Measurements from ENCODE around the gene MICALL2.

MICALL2 gene

DNA sequence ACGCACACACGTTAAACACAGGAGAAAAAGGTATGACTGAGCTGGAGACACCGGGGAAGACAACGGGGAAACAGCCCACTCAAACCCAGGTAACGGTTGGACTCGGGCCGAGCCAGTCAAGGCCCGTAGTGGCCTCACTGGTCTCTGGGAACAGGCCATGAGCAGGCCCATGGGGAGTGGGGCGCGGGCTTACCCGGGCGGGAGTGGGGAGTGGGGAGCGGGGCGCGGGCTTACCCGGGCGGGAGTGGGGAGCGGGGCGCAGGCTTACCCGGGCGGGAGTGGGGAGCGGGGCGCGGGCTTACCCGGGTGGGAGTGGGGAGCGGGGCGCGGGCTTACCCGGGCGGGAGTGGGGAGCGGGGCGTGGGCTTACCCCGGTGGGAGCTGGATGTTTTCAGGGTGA, 33.4 kb upstream of the MICALL2 start:
- TF ChIP-seq, protein P1, sequence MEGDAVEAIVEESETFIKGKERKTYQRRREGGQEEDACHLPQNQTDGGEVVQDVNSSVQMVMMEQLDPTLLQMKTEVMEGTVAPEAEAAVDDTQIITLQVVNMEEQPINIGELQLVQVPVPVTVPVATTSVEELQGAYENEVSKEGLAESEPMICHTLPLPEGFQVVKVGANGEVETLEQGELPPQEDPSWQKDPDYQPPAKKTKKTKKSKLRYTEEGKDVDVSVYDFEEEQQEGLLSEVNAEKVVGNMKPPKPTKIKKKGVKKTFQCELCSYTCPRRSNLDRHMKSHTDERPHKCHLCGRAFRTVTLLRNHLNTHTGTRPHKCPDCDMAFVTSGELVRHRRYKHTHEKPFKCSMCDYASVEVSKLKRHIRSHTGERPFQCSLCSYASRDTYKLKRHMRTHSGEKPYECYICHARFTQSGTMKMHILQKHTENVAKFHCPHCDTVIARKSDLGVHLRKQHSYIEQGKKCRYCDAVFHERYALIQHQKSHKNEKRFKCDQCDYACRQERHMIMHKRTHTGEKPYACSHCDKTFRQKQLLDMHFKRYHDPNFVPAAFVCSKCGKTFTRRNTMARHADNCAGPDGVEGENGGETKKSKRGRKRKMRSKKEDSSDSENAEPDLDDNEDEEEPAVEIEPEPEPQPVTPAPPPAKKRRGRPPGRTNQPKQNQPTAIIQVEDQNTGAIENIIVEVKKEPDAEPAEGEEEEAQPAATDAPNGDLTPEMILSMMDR (IDR thresholded peaks at IDR 0.05; ENCODE audit: low read depth, low read length), result no peak
- no peak overlapping the region for H3K4me3 ChIP-seq (replicated peaks in 1 of 2; ENCODE audit: low read depth in 2 of 2, low read length in 2 of 2)
- no peak for DNase-seq (ENCODE audit: low read depth in 2 of 2)

DNA sequence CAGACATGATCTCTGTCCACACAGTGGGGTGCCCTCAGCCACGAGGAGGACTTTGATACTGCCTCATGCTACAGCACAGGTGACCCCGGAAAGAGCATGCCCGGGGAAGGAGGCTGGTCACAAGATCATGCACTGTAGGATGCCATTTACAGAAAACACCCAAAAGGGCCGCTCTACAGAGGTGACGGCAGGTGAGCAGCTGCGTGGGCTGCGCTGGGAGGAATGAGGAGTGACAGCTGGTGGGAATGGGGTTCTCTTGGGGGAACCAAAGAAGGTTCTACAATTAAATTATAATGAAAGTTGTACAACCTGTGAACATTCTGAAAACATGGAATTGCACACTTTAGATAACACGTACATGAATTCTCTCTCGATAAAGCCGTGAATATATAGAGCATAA, 33.0 kb upstream of the MICALL2 start:
- H3K4me3 ChIP-seq (replicated peaks in 1 of 2; ENCODE audit: low read depth in 2 of 2, low read length in 2 of 2), result no peak overlapping the region
- TF ChIP-seq, protein P1 (IDR thresholded peaks at IDR 0.05; ENCODE audit: low read depth, low read length), result no peak
- no peak for DNase-seq (ENCODE audit: low read depth in 2 of 2)

DNA sequence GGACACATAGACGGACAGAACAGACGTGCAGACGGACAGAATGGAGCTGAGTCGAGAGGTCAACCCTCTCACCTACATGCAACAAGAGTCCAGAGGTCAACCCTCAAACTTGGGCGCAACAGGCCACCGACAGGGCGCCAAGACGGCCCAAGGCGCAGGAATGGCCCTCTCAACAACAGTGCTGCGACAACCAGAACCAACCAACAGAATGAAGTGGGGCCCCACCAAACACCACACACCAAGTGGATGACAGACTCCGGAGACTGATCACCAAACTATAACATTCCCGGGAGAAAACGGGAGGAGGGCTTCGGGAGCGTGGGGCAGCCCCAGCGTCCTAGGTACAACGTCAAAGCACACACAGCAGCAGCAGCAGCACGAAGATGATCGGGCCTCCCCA, 31.6 kb upstream of the MICALL2 start:
- DNase-seq (ENCODE audit: low read depth in 2 of 2), result no peak
- no peak overlapping the region for H3K4me3 ChIP-seq (replicated peaks in 1 of 2; ENCODE audit: low read depth in 2 of 2, low read length in 2 of 2)
- TF ChIP-seq, protein P1 (IDR thresholded peaks at IDR 0.05; ENCODE audit: low read depth, low read length), result no peak

DNA sequence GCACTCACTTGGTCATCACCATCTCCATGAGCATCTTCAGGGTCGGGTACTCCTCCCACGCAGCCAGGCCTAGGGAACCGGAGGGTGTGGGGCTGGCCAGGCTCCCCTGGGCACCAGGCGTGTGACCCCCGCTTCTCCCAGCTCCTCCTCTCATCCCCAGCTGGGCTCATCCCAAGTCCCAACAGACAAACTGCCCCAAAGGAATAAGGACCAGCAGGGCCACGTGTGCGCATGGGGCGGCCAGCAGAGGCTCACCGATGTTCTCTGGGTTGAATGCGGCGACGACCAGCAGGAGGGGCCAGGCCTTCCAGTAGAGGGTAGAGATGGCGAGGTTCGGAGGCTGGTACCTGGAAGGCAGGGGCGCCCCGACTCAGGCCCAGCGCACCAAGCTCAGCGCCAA, 30.1 kb upstream of the MICALL2 start:
- TF ChIP-seq, protein P1 (IDR thresholded peaks at IDR 0.05; ENCODE audit: low read depth, low read length), result no peak
- no peak for DNase-seq (ENCODE audit: low read depth in 2 of 2)
- H3K4me3 ChIP-seq (replicated peaks in 1 of 2; ENCODE audit: low read depth in 2 of 2, low read length in 2 of 2), result no peak overlapping the region

DNA sequence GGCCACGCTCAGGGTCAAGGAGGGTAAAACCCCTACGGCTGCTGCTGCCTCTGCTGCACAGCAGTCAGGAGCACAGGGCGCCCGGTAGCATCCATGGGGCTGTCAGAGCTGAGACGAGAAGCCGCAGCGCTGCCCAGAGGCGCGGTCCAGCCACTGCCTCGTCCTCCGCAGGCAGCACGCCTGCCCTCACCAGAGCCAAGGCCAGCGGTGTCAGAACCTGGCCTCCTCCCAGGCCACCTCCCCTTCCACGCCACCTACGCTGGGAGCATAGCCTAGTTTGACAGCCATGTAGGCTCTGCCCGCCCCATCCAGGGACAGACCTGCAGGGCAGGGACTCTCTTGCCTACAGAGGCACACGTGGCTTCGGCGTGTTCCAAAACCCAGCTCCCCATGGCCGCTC, 28.7 kb upstream of the MICALL2 start:
- H3K4me3 ChIP-seq (replicated peaks in 1 of 2; ENCODE audit: low read depth in 2 of 2, low read length in 2 of 2), result no peak overlapping the region
- TF ChIP-seq, protein P1 (IDR thresholded peaks at IDR 0.05; ENCODE audit: low read depth, low read length), result no peak
- no peak for DNase-seq (ENCODE audit: low read depth in 2 of 2)

DNA sequence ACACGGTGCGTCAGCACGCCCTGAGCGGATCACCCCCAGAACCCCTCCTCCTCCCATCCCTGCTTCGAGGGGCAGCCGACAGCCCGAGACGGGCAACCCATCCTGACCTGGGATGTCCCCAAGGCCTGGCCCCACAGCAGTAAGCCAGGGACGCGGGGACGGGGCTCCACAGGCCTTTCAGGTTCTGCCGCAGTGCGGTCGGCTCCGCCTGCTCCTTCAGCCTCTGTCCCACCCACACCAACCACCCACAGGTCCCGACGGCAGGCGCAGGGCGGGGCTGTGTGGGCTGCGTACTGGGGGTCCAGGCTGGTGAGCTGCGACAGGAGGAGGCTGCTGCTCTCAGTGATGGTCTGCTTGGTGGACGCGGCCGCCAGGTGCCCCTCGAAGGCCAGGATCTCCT, 28.2 kb upstream of the MICALL2 start:
- TF ChIP-seq, protein P1 (IDR thresholded peaks at IDR 0.05; ENCODE audit: low read depth, low read length), result no peak
- no peak for DNase-seq (ENCODE audit: low read depth in 2 of 2)
- H3K4me3 ChIP-seq (replicated peaks in 1 of 2; ENCODE audit: low read depth in 2 of 2, low read length in 2 of 2), result no peak overlapping the region

DNA sequence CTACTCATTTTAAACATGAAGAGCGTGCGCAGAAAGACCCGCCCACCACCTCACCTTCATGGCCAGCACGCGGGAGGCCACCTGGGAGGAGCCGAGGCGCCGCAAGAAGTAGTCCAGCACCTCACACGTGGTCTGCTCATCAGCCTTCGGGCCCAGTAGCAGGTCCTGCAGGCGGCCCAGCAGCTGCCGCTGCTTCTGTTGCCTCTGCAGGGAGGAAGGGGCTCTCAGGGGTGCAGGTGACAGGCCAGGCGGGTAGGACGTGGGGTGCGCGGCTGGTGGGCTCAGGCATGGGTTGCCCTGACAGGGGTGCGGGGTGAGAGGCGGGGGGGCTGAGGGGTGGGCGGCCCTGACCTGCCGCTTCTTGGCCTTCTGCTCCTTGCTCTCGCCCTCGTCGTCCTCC, 27.3 kb upstream of the MICALL2 start:
- no peak overlapping the region for H3K4me3 ChIP-seq (replicated peaks in 1 of 2; ENCODE audit: low read depth in 2 of 2, low read length in 2 of 2)
- TF ChIP-seq, protein P1 (IDR thresholded peaks at IDR 0.05; ENCODE audit: low read depth, low read length), result no peak
- DNase-seq (ENCODE audit: low read depth in 2 of 2), result no peak

Data from cardiac fibroblast (primary cell).